Right renal pelvis (tissue), 4 donors: Measurements from ENCODE around the gene ANO4. TPM values are rescaled to one million over a fixed set of nuclear protein-coding genes. Genes with fewer than 3 reads are reported as not detected.
"Not testable (repeated sequence)": the region's sequence is repeated elsewhere in the genome, so short reads cannot be mapped to it uniquely, and the experiment has no call there.

Source experiments
- DNase-seq, 4 donors: peaks; one replicate each; pipeline ENCODE4 v3.0.0-alpha.2; 2013; ENCODE audit warnings: low read depth in 4 of 4, low spot score in 3 of 4, missing footprints in 1 of 4
- polyA plus RNA-seq, 4 donors: library from polyadenylated mRNA; unstranded; fragments of 120-200 nt; gene quantifications; one replicate each; pipeline ENCODE4 v1.2.1, GENCODE V29; 2013; ENCODE audit not compliant: insufficient read length in 4 of 4

ANO4 gene
- polyA plus RNA-seq, 4 donors: 0.75 to 1.5 (median 0.94) TPM

DNA sequence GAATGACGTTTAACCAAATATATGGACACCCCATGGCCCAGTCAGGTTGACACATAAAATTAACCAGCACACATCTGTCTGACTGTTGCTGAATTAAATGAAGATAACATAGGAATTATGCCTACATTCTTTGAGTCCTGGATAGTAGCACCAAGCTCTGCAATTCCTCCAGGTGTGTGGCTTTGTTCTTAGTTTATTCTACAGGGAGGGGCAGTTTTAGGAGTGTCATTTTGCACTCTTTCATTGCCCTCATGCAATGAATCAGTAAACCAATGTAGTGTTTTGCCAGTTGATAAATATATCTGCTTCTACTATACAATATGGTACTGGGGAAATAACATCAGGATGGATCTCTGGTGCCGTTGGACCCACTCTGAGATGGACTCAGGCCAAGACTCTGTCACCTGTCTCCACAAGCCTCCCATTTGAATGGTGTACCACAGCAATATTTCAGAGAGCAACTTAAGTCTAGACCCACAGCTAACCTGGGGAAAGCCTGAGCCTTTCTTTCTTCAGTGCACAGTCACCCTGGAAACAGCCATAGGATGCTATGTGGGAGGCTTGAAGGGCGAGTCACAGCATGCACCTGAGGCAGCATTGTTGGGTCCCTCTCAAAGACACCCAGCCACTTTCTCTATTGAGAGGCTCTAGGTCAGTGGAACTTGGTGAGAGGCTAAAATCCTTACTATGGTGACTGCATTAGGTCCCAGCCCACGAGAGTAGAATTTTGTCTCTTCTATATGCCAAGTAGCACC lies 73.2 kb downstream of the ANO4 start:
- DNase-seq: no peak

DNA sequence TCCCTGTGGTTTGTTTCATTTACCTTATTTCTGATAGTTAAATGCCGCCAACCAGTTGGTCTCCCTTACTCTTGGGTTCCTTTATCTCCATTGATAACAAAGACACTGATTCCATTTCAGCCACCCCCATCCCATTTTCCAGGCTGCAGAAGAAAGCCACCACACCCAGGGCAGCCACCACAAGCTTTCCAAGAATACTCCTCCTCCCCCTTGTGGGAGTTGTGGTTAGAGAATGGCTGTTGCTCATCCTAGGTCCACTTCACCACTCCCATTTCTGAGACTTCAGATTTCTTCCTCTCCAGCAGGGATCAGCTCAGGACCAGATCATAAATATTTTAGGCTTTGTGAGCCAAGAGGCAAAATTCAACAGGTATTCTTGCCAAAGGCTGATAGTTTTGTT lies 73.9 kb downstream of the ANO4 start:
- no peak for DNase-seq

DNA sequence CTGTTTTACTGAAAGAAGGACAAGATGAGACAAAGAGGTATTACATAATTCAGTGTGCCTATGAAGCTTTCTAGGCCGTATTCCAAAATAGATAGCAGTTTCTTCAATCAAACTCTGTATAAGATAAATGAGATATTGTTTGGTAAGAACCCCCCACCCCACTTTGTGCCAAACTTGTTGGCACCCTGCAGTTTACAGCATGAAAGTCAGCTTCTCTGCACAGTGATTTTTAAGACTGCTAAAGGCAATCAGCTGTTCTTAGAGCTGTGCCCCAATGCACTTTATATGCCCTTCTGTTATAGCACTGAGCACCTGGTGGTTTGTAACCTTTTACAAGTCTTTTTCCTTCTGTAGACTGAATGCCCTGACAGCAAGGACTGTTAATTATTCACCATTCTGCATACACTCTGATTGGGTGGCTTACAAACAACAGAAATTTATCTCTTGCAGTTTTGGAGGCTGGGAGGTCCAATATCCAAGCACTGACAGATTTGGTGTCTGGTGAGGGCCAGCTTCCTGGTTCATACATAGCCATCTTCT lies 76.7 kb downstream of the ANO4 start:
- no peak for DNase-seq

DNA sequence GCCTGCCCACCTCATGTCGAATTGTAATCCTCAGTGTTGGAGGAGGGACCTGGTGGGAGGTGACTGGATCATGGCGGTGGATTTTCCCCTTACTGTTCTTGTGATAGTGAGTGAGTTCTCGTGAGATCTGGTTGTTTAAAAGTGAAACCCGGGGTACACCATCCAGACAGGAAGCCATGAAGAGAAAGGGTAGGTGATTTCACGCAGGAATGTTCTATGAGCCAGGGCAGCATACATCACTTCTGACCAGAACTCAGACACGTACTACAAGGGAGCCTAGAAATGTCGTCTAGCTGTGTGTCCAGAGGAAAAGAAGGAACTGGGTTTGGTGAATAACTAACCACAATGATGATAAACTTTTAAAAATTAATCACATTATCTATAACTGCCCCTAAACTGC lies 80.6 kb downstream of the ANO4 start:
- no peak for DNase-seq

DNA sequence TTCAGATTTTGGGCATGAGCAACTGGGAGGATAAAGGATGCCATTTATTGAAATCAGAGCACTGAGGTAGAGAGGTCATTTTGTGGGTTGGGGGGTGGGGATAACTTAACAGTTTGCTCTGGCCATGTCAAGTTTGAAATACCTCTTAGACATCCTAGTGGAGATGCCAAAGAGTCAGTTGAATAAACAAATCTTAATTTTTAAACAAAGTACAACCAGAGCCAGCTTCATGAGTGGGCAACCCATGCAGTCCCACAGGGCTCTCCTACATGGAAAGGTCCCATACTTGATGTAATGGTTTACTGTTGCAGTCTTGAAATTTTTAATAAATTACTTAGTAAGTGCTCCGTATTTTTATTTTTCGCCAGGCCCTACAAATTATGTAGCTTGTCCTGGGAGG lies 81.2 kb downstream of the ANO4 start:
- no peak for DNase-seq

DNA sequence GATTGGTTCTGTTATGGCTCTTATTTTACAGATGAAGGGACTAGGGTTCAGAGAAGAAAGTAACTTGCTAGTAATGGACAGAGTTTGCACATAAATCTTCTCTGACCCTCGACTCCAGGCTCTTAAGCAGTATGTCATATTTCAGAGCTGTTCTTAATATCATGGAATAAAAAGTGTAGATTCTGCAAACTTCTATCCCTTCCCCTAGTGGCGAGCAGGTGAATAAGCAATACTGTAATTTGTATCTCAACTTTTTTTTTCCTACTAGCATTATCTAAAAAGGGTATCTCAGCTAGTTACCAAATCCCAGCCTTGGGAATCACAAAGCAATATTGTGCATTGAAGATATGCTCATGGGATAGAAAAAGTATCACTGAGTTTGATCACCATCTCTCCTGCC lies 83.2 kb downstream of the ANO4 start:
- no peak for DNase-seq

DNA sequence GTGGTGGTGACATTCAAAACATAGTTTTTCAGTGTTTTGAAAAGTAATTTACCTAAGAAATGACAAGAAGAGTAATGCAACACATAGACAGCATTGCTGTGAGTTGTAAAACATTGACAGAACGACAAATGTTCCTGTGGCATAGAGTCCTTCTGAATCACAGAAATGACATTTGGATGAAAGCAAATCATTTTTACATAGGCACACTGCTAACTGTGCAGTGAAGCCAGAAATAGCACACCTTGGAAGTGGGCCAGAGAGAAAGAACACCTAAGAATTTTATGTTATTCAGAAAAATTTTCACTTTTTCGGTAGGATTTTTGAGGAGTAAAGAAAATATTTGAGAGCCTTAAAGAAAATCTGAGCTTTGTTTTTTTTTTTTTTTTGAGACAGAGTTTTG lies 100.6 kb downstream of the ANO4 start:
- no peak for DNase-seq

DNA sequence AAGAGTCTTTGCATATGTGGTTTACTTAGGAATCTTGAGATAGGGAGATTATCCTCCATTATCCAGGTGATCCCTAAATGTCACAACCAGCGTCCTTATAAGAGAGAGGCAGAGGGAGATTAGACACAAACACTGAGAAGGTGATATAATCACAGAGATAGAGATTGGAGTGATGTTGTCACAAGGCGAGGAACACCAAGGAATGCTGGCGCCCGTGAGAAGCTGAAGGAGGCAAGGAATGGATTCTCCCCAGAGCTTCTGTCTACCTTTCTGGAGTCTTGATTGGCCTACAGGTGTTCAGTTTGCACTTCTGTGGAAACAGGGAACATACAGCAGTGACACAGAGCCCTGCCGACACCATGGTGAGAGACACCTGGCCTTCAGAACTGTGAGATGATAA lies 101.6 kb downstream of the ANO4 start:
- no peak for DNase-seq

DNA sequence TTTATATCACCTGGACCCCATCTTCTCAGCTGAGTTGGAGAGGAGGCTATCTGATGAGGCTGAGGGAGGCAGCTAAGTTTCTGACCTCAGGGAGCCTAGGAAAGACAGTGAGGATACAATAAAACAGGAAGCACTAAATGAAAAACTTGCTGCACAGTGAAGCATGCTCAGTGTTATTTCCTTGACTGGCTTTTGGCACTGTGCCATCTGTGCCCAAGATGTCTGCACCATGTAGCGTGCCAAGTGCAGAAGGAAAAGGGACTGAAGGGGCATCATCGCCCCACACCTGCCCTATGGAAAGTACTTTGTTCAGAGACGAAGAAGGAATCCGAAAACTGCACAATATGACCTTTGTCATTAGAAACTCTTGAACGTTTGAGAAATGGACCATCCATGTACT lies 102.7 kb downstream of the ANO4 start:
- DNase-seq: no peak

DNA sequence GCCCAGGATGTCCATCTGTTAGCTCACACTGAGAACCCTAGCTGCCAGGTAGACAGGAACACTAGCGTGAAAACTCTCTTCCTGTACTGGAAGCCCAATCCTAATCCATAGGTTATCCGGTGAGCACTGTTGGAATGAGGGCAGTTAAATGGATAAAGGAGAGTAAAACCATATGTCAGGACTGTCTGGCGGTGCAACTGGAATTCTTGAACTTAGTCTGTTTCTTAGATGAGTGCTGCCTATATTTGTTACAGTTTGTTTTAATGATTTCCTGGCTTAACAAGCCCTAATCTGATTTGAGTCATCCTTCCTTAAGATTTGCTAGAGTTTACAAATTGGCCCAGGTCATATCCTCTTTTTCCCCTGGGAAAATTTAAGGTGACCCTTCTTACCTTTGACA lies 104.7 kb downstream of the ANO4 start:
- no peak for DNase-seq

DNA sequence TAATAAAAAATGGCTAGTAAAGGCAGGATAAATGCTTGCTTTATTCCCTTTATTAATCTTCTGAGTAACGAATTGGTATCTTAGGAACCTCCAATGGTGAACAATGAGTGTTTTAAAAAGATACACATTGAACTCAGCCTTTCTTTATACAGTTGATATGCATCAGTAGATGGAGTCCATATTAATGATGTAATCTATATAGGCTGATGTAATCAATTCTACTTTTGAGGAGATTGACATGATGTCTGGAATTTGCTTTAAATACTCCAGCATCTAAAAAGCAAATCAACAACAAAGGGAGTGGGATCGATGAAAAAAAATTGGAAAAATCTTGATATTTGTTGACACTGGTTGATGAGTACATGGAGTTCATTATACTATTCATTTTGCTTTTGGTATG lies 106.2 kb downstream of the ANO4 start:
- DNase-seq: no peak

DNA sequence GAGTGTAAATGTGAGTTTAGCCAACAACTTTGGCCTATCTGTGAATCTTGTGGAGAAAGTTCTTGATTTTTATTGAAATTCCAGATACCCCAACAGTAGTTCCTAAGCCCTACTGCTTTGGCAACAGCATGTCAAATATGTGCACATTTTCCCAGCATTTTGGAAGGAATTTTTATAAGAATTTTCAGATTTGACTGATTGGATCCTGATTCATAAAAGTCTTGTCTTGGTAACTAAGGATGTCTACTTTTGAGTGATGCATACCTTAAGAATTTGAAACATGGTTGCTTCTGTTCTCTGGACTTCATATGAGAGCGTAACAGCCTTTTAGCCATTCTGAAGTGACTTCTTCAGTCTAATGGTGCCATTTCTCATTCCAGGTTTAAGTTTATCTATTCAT lies 106.7 kb downstream of the ANO4 start:
- DNase-seq: no peak

DNA sequence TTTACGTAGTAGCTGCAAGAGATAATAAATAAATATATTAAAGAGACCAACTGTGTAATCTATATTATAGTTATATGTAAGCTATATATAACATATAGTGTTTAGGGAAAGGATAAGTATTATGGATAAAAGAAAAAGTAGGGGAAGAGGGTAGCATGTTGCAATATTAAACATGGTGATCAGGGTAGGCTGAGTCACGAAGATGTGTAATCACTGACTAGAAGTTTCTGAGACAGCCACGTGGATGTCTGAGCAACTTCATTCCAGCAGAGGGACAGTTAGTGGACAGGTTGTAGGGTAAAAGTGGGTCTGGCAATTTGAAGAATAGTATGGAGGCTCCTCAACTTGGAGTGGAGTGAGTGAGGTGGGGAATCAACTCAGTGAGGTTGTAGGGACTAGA lies 109.7 kb downstream of the ANO4 start:
- no peak for DNase-seq

DNA sequence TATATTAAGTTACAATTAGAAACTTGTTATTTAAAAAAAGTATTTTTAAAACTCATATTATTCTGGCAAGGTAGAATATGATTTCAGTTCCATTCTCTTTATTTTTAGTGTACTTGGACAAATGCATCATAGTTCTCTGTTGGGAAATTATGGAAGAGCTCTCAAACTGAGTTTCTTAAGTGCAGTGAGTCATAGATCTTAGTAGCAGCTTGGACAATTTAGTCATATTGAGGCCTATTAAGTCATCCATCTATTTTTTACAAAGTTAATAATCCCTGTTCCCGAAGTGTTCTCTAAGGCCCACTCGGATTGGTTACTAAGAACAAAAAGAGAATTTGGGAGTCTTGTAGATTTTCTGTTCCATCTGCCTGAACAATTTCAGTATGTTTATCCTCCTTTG lies 113.9 kb downstream of the ANO4 start:
- DNase-seq: no peak

DNA sequence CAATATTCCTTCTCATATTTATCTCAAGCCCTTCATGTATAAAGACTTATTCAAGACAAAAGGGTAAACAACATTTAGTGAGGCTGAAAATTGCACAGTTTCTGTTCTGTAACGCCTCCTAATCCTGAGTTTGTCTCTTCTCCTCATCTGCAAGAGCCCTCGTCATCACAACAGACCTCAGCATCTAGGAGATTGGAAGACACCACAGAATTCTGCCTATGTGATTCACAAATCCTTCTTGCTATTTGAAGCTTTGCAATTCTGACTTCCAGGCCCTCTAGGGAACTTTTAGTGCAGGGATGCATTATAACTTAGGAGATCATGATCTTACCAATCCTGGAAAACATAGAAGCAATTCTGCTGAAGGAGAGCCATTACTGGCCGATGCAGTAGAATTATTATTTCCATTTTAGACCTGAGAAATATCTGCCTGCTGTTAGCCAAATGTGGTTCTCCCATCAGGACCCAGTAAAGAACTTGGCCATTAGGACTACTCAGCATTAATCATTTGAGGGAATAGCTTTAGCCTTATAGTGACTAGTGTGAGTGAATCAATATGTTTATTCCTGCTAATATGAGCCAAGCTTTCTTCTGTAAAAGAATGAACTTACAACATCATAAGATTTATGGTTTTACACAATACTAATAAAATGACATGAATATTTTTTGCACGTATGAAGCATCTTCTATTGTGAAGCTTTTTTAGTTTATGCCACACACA lies 119.5 kb downstream of the ANO4 start:
- no peak for DNase-seq

DNA sequence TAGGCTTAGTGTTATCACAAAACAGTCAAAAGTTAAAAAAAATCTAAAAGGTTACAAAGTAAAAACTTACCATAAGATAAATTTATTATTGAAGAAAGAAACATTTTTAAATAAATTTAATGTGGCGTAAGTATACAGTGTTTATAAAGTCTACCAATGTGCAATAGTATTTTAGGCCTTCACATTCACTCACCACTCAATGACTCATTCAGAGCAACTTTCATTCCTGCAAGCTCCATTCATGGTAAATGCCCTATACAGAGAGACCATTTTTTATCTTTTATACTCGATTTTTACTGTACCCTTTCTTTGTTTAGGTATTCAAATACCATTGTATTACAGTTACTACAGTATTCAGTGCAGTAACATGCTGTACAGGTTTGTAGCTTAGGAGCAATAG lies 124.5 kb downstream of the ANO4 start:
- DNase-seq: no peak

DNA sequence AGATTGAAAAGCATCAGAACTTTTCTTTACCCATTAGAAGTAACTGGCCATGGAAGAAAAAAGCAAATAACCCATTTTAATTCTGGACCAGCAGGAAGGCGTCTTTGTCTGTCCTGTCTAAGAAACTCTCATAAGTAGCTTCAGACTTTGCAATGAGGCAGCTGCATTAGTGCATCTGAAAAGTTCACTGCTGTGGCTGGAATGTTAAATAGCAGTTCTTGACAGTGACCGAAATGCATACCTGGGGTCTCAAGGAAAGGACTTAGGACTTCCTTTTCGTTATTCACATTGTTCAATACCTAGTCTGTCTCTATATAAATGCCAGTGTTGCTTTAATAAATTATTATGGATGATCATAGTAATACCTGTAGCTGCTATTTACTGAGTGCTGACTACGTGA lies 125.9 kb downstream of the ANO4 start:
- no peak for DNase-seq

DNA sequence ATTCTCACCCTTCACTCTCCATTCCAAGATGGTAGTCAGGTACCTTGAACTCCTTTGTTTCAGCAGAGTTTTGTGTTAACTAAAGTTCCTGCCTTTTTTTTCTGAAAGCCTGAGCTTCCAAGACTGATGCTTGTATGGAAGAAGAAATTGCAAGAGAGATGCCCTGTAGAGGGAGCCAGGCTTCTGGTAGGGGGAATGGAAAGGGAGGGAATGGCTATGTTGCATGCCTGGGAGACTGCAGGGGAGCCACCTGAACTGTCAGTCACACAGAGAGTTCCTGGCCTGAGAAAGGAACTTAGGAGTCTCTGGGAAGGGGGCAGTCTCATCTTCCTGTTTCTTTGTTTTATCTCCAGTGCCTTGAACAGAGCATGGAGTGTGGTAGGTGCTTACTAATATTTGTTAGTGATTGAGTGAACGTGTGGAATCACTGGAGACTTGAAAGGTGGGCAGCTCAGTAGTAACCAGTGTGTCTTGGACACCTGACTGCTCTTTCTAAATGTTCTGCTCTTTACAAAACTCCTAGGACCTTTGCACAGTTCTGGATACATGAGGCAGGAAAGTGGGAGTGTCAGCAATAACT lies 132.2 kb downstream of the ANO4 start:
- peak in 3 of 4 donors; percentile 3 to 10 (median 5) for DNase-seq

DNA sequence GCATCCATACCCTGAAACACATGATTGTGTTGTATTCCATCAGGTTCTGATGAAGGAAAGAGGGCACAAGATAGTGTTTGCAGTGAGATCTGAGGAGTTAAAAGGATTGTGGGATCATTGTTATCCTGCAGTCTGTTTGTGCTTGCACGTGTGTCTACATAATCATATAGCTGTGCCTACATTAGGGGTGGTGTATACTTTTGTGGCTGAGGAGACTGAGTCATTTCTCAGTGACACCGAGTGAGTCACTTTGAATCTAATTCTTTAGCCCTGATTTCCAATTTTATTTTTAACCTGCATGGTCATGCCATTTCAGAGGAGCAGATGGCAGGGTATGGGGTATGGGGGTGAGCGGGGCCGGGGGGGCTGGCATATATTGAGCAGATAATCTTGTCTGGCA lies 133.2 kb downstream of the ANO4 start:
- no peak for DNase-seq

DNA sequence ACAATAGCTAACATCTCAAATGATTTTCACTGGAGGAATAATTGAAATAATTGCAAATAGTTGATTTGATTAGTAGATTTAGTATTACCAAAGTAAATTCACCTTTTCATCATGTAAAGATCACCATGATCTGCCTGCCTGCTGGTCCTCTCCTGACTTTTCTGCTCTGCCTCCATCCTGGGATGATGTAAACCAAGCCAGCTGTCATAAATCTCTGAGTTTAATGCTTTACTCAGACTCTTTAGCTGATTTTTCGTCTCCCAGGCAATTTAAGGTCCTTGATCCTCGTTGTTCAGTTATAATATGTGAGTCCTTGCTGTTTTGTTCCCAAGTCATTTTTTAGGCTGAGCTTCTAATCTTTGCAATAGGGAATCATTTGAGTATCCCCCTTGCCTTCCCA lies 138.0 kb downstream of the ANO4 start:
- no peak for DNase-seq

DNA sequence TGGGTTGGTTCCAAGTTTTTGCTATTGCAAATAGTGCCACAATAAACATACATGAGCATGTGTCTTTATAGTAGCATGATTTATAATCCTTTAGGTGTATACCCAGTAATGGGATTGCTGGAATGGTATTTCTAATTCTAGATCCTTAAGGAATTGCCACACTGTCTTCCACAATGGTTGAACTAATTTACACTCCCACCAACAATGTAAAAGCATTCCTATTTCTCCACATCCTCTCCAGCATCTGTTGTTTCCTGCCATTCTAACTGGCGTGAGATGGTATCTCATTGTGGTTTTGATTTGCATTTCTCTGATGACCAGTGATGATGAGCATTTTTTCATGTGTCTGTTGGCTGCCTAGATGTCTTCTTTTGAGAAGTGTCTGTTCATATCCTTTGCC lies 139.0 kb downstream of the ANO4 start:
- DNase-seq: not testable (repeated sequence)

DNA sequence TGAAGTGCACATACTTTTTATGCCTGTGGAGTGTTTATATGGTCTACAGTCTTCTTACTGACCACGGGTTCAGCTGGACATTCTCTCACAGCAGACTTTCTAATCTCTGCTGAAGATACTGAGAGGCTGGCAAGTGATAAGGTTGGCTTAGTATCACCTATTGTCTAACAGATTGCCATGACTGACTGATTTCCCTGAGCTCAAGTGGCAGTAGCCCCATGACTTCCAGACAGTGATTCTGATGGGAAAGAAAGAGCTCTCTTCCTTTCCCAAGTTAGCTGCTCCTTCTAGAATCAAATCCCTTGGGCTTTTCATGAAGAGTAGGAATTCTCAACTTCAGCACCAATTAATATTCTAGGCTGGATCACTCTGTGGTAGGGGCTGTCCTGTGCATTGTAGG lies 141.4 kb downstream of the ANO4 start:
- DNase-seq: no peak
